ENCODE measurements around the gene RIGI.
"Not testable (repeated sequence)": the region's sequence is repeated elsewhere in the genome, so short reads cannot be mapped to it uniquely, and the experiment has no call there.

RIGI gene

DNA sequence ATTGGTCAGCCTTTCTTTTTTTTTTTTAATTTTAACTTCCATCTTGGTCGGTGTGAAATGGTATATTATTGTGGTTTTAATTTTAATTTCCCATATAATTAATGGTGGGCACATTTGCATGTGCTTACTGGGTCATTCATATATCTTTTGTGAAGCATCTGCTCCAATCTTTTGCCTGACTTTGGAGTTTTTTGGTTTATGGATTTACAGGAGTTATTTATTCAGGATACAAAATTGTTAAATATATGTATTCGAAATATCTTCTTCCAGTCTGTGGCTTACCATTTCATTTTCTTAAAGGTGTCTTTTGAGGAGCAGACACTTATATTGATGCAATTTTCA lies 682 bp upstream of the RIGI start:
- DNase-seq (ENCODE audit: low spot score): no peak

DNA sequence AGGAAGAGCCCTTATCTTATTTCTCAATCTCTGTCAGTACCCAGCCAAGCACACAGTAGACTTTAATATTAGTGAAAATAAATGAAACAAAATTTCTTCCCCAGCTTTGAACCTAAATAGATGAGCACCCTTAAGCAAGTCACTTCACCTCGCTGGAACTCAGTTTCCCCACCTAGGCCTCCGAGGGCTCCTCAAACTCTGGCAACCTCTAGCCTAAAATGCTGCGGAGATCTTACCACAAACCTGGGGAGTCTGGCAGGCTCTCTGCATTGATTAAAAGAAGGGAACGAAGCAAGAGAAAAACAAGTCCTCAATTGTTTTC lies 326 bp downstream of the RIGI start:
- peak; percentile 6 for DNase-seq (ENCODE audit: low spot score)

- DNase-seq (ENCODE audit: low spot score): peak; percentile 16
Observed at GRCh38 chr9:32524892-32525708, 896 bp downstream of the RIGI start.

GRCh38 chr9:32524558-32524891 lies 1.5 kb downstream of the RIGI start:
- not testable (repeated sequence) for DNase-seq (ENCODE audit: low spot score)

DNA sequence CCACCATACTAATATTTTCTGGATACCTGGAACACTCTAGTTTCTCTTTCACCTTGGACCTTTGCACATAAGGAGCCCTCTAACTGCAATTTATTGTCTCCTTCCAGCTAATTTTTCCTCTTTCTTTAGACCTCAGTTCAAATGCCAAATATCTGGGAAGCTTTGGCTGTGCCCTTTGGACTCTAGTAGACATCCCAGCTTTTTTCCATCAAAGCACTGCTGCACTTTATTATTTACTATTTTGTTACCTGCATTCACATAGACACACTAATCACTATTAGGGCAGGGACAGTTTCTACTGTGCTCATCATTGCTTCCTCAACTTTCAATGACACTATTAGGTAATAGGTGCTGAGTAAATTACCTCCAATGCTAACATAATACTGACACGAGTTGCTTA lies 2.1 kb downstream of the RIGI start:
- DNase-seq (ENCODE audit: low spot score): no peak

DNA sequence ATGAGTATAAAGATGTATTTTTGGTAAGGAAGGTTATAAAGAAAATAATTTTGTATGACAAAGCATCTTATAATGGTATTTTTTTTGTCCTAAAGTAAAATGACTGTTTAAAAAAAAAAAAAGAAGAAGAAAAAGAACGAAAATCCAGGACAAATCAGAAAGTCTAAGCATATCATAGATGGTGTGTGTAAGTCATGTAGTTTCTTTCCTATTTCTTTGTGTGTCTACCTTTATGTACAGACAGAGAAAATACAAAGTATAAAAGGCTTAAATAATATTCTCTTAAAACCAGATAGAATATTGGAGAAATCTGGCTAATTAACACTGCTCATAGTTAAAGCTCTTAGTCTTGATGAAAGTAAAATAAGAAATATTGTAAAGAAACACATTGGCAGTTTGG lies 7.7 kb downstream of the RIGI start:
- DNase-seq (ENCODE audit: low spot score): no peak

DNA sequence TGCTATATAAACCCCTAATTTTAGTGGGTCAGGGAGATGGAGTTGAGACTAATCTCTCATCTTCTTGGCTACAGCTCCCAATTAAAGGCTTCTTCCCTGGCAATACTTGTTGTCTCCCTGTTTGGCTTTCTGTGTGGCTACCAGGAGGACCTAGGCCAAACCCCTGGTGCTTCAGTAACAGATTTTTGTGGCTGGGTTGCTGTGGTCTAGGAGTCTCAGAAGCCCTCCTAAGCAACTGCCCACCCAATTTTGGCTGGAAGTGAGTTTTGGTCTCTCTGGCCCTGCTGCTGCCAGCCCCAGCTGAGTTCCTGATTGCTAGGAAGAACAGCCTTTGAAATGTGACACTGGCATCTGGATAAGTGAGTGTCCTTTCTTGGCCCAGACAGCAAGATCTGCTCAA lies 9.8 kb downstream of the RIGI start:
- DNase-seq (ENCODE audit: low spot score): no peak

DNA sequence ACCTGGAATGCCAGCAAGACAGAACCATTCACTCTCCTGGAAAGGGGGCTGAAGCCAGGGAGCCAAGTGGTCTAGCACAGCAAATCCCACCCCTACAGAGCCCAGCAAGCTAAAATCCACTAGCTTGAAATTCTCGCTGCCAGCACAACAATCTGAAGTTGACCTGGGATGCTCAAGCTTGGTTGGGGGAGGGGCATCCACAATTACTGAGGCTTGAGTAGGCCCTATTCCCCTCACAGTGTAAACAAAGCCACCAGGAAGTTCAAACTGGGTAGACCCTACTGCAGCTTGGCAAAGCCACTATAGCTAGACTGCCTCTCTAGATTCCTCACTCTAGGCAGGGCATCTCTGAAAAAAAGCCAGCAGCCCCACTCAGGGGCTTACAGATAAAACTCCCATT lies 17.3 kb downstream of the RIGI start:
- DNase-seq (ENCODE audit: low spot score): no peak

GRCh38 chr9:32503008-32503407 lies 23.0 kb downstream of the RIGI start:
- no peak for DNase-seq (ENCODE audit: low spot score)

DNA sequence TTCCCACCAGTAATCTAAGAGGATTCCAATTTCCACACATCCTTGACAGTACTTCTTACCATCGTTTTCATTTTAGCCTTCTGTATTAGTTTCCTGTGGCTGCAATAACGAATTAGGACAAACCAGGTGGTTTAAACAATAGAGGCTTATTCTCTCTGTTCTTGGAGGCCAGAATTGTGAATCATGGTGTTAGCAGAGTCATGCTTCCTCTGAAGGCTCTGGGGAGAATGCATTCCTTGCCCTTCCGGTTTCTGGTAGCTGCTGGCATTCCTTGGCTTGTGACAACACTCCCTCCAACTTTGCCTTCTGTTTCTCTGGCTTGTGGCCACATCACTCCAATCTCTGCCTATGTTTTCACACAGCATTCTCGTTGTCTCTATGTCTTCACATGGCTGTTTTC lies 23.5 kb downstream of the RIGI start:
- no peak for DNase-seq (ENCODE audit: low spot score)

DNA sequence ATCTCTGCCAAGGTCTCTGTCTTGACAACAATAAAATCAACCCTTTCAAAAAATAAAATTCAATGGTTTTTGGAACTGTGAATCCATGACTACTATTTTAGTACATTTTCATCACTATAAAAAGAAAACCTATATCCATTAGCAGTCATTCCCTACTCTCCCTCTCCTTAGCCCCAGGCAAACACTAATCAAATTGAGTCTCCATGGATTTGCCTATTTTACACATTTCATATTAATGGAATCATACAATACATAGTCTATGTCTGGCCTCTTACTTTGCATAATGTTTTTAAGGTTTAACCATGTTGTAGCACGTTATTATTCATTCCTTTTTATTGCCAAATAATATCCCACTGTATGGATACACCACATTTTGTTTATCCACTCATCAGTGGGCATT lies 24.1 kb downstream of the RIGI start:
- no peak for DNase-seq (ENCODE audit: low spot score)

DNA sequence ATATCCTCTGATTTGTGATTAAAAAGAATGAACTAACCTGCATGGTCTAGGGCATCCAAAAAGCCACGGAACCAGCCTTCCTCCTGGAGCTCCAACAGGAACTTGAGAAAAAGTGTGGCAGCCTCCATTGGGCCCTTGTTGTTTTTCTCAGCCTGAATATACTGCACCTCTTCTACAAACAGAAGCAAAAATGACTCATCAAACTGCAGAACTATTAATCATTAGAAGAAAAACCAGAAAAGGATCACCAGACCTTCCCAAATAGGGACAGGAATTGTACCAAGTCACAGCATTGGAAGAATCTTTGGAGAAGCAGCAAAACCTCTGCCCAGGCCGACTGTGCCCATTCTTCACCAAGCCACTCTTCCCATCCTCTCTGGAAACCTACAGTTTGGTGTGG lies 25.2 kb downstream of the RIGI start:
- DNase-seq (ENCODE audit: low spot score): no peak

DNA sequence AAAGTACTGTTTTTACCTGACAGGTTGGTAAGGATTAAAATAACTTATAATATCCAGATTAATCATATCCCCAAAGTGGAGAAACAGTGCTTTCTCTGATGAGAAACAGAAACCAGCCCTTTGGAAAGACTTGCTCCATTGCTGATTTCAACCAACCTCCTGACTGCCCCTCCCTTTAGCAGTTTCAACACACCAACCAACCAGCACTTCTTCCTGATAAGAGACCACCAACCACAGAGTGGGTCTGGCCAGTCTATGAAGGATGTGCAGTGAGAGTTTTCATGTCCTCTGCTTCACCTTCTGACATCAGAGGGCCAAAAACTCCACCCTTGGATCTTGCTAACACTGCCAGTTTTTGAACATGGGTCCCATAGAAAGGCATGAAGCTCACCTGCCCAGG lies 28.1 kb downstream of the RIGI start:
- no peak for DNase-seq (ENCODE audit: low spot score)

GRCh38 chr9:32490601-32491000 lies 35.4 kb downstream of the RIGI start:
- no peak for DNase-seq (ENCODE audit: low spot score)

DNA sequence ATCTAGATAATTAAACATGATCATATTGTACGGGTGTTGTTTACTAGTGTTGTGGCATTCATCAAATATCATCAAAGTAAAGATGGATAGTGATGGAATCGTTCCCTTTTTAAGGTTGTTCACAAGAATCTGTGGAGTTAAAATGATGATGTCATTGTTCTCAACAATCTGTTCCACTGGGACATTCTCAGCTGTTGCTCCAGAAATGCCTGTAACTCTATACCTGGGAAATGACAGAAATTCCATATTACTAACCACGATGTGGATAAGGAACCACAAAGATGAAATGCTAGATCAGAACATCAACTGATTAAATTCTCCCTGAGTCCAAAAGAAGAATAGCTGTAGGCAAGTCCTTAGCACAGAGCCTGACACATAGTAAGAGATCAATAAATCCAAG lies 38.0 kb downstream of the RIGI start:
- no peak for DNase-seq (ENCODE audit: low spot score)

DNA sequence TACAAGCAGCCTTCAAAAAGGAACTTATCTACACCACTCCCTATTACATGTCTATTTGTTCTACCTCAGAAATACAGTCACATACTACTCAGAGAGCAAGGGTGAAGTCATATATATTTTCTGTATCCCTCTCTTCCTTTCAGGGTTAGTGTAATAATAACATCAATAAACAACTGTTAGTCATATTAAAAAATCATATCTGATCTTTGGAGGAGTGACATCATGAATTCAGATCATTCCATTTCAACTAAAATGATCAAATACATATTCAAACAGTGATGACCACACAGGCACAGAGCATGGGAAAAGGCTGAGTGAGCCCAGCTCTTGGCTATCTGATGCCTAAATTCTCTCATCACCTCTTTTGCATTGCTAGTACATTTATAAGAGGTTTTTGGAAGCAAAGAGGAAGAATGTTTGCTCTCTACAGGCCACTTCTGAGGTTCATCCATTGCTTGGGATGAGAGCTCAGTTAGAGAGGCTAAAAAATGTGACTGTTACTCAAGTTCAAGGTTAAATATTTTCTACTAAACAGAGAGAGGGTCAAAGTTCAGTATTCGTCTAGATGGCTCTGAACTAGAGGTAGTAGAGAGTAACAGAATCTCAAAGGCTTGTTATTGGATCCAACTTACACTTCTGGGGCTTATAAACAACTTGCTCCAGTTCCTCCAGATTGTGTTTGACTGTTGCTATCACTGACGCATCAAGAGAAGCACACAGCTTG lies 39.0 kb downstream of the RIGI start:
- DNase-seq (ENCODE audit: low spot score): no peak

DNA sequence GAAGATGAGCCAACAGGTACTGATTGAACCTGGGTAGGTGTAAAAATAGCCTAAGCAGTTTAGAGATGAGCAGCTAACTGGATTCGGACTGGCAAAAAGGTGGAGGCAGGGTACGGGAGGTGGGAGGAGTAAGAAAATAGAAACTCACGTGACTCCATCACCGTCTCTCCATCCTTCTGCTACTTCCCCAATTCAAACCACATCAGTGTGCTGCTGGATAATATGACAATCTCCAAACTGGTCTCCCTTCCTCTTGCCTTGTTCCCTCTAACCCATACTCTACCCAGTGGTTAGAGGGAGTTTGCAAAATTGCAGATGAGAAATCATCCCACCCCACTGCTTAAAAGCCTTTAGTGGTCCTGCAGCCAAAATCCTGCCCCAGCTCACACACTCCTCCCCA lies 42.7 kb downstream of the RIGI start:
- no peak for DNase-seq (ENCODE audit: low spot score)
